Fibroblast of the aortic adventitia (primary cell): ENCODE results near the gene RETNLB. TPM values are rescaled to one million over a fixed set of nuclear protein-coding genes. Genes with fewer than 3 reads are reported as not detected.

Experiments
- DNase-seq: peaks from one replicate; pipeline ENCODE4 v3.0.0-alpha.2; 2010; ENCODE audit warnings: low read depth
- H3K4me3 ChIP-seq: 2 replicates; pipeline ENCODE4 v1.5.1; 2011; ENCODE audit warnings: low read depth, mild to moderate bottlenecking, control low read depth, low read length, moderate library complexity
- CTCF ChIP-seq: IDR thresholded peaks from 2 replicates; pipeline ENCODE4 v1.5.1; 2011; ENCODE audit warnings: mild to moderate bottlenecking, low read length, control low read depth, inconsistent platforms; ENCODE audit not compliant: insufficient read depth
- small RNA-seq: library from RNA; depleted of rRNA; stranded (forward); fragments of <200 nt; gene quantifications from one replicate; pipeline ENCODE3, GENCODE V24; 2012
- total RNA-seq: library from RNA; depleted of rRNA; stranded (reverse); fragments of >200 nt; gene quantifications from 2 replicates; pipeline ENCODE4 v1.2.3, GENCODE V29; 2012; ENCODE audit warnings: low replicate concordance

Gene RETNLB
- total RNA-seq, 1 donor: not detected

GRCh38 chr3:108713009-108713516 is 44.1 kb downstream of the RETNLB start:
- H3K4me3 ChIP-seq: no peak overlapping the region
- DNase-seq: no peak
- no peak for TF ChIP-seq CTCF

Small RNA genes within 50 kb of the gene (small RNA-seq; reads per million reads assigned to genes)
- not detected for gene AC092185.1

Other genes with a start within 250 kb of the RETNLB start
- gene MYH15, start 246.8 kb downstream of the RETNLB start, total RNA-seq: 0.99 and 1.6 TPM in 2 replicates
- 7.1 and 39.2 TPM in 2 replicates for gene CIP2A, start 168.0 kb downstream of the RETNLB start, total RNA-seq
- 16.7 and 27.6 TPM in 2 replicates for gene DZIP3, start 167.7 kb downstream of the RETNLB start, total RNA-seq
- gene TRAT1, start 65.4 kb upstream of the RETNLB start, total RNA-seq: not detected in 2 replicates
- not detected in 2 replicates for gene GUCA1C, start 196.5 kb upstream of the RETNLB start, total RNA-seq